Loucy (cell line): ENCODE measurements around the gene PLXNA4.

Source experiments
- CTCF ChIP-seq: fragments of 200-600 bp; sonication (generic); conservative IDR thresholded peaks from 2 replicates; pipeline ENCODE4 v1.5.1; 2014; ENCODE audit warnings: mild to moderate bottlenecking, antibody characterized with exemption, low read length
- EZH2phosphoT487 ChIP-seq: fragments of 200-600 bp; IDR thresholded peaks from 2 replicates; pipeline ENCODE4 v1.6.1; 2018; ENCODE audit warnings: antibody characterized with exemption, mild to moderate bottlenecking, moderate library complexity, borderline replicate concordance

GRCh38 chr7:132404261-132404660, 172.0 kb downstream of the PLXNA4 start:
- TF ChIP-seq CTCF (no peak), EZH2phosphoT487 (no peak)
